Midbrain (tissue), 1 donor: Measurements from ENCODE around the gene UGT1A9.

Source experiments
- DNase-seq: peaks from one replicate; lab custom pipeline; 2025; lab: John Stamatoyannopoulos, UW

Gene UGT1A9

GRCh38 chr2:233816771-233817170 lies 145.1 kb downstream of the UGT1A9 start:
- DNase-seq = no peak

DNA sequence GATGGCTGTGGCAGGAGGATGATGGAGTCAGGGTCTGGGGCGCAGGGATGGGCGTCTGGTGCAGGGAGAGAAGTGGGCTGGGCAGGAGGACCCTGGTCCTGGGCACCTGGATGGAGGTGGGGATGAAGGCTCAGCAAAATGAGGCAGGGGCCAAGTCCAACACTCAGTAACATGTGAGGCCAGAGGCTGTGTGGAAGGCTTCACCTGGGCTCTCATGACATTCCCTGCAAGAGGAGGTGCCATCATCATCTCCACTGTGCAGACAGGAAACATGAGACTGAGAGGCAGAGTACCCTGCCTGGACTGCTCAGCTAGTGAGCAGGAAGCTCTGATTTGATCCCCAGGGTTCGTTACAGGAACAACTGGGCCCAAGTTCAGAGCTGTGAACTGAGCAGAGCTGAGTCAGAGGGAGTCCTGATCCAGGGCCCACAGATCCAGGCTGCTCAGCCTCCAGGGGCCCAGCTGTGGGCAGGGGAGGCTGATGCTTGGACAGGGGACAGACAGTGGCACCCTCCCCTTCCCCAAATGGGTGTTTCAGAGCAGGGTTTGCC lies 145.7 kb downstream of the UGT1A9 start:
- DNase-seq = no peak

DNA sequence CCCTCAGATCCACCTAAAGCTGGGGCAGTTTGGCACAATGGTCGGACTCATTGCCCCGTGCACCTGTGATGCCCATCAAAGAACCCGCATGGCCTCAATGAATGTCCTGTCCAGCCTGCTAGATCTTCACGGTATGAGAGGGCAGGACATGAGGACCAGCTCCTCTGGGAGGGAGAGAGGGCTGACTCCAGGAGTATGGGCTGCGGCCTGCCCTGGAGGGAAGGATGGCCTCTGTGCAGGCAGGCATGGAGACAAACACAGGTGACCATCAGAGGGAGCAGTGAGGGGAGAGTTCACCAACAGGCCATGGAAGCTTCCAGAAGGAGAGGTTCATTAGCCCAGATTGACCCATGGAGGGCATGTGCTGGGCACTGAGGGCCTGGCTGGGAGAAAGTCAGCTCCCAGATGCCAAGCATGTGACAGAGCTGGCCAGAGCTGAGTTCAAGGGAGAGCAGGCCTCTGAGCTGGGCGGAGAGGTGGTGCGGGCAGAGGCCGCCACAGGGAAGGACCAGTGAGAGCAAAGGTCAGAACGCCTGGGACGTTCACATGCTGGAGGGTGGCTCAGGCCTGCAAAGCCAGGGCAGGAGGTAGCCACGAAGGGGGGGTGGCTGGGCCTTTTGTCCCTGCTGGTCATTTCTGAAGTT lies 146.4 kb downstream of the UGT1A9 start:
- DNase-seq = no peak

DNA sequence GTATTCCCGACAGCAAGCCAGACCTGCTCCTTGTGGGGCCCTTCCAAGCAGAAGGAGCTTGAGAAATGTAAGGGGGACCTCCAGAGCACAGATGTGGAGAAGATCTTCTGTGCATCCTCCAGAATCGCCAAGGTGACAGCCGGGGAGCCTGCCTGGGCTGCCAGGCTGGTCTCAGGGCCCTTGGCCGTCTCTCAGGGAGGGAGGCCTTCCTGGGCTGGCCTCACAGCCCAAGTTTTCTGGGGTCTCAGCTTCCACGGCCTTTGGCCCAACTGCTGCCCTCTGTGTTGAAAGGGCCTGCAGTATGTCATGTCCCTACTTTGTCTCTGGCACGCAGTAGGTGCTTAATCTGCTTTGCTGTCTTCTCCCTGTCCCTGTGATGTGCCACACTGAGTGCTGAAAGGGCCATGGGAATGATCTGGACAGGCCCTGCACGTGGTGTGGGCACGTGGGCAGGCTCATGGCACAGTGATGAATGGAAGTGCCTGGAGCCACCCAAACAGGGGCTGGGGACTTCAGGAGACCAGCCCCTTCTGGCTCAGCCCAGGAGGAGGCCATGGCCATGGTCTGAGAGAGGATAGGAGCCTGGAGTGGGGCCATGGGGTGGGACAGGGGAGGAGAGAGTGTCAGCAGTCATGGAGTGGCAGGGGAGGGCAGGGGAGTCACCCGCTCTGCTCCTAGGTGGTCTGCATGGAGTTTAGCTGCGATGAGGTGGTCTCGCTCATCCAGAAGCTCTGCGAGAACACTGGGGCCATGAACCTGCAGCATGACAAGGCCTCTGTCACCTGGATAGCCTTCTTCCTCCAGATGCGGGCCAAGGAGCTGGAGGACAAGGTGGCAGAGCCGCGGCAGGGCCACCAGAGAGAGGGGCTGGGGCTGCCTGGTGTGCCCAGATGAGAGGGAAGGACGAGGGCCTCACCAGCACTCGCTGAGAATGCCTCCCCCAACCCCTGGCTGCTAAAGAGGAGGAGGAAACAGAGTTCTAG lies 147.2 kb downstream of the UGT1A9 start:
- no peak for DNase-seq

DNA sequence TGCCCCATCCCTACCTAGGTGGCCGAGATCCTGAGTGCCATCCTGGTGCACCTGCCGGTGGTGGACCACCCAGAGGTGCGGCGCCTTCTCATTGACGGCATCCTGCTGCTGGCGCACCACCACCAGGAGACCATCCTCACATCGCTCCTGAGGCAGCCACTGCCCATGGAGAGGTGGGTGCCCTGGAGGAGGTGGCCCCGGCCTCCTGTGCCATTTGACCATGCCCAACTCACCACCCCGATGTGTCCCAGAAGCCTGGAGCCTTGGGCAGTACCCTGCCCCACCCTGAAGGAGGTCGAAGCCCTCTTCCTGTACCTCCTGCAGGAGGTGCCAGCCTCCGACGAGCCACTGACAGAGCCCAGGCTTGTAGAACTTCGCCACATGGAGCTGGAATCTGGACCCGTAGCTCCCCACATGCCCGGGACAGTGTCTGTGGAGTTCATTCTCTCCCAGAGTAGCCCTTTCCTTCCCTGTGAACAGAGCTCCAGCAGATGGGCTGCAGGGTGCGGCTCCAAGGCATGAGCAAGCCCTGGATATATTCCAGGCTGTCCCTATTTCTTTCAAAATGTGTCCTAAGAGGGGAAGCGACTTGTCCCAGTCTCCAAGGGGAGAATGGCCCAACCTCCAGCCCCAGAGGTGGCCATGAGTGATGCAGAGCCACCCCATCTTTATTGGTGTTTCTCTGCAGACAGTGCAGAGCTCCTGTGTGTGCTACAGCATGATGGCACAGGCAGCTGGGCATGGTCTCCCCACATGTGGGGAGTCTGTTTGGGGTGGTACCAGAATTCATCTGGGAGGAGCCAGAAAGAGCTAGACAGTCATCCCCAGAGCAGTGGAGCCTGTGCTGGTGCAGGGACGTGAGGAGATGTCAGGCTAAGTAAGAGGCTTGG lies 148.4 kb downstream of the UGT1A9 start:
- DNase-seq = no peak

GRCh38 chr2:233820774-233821105 lies 149.0 kb downstream of the UGT1A9 start:
- no peak for DNase-seq

GRCh38 chr2:233821196-233821595 lies 149.5 kb downstream of the UGT1A9 start:
- no peak for DNase-seq

- no peak for DNase-seq
These were observed 150.0 kb downstream of the UGT1A9 start for GRCh38 chr2:233821709-233822100.

GRCh38 chr2:233822101-233822771 lies 150.5 kb downstream of the UGT1A9 start:
- no peak for DNase-seq
